SU-DHL-6 (cell line): ENCODE results near the gene ADGRG7.

Source experiments
- H2AFZ ChIP-seq: fragments of 200-600 bp; sonication (generic); 2 replicates; pipeline ENCODE4 v1.6.1; 2014; ENCODE audit warnings: low read depth, mild to moderate bottlenecking, moderate library complexity, mixed read lengths, antibody characterized with exemption, low read length; ENCODE audit not compliant: severe bottlenecking
- H3F3A ChIP-seq: fragments of 200-600 bp; shearing (Covaris generic); 2 replicates; pipeline ENCODE4 v1.6.0; 2016; ENCODE audit warnings: antibody characterized with exemption, mild to moderate bottlenecking; ENCODE audit not compliant: insufficient read depth
- H3K27ac ChIP-seq: fragments of 200-600 bp; sonication (generic); 2 replicates; pipeline ENCODE4 v1.5.1; 2016; ENCODE audit warnings: low read depth, mild to moderate bottlenecking, low read length, moderate library complexity, mixed read lengths
- H3K27me3 ChIP-seq: fragments of 200-600 bp; sonication (generic), shearing (Covaris generic); 2 replicates; pipeline ENCODE4 v1.6.0; 2014; ENCODE audit warnings: mild to moderate bottlenecking, low read length
- H3K36me3 ChIP-seq: fragments of 200-600 bp; sonication (generic); 2 replicates; pipeline ENCODE4 v1.6.1; 2014; ENCODE audit warnings: mild to moderate bottlenecking, low read length, mixed read lengths
- H3K4me2 ChIP-seq: fragments of 300-600, 200-600 bp; shearing (Covaris generic), sonication (generic); 2 replicates; pipeline ENCODE4 v1.6.0; 2014; ENCODE audit warnings: low read length, low read depth, mild to moderate bottlenecking; ENCODE audit not compliant: poor library complexity, severe bottlenecking
- H3K4me3 ChIP-seq: fragments of 200-600 bp; sonication (generic); 2 replicates; pipeline ENCODE4 v1.5.1; 2014; ENCODE audit warnings: antibody characterized with exemption, low read length, mild to moderate bottlenecking, mixed read lengths; ENCODE audit not compliant: insufficient read depth, poor library complexity, severe bottlenecking
- H3K79me2 ChIP-seq: fragments of 200-600 bp; sonication (generic); 2 replicates; pipeline ENCODE4 v1.6.1; 2014; ENCODE audit warnings: mild to moderate bottlenecking, low read length, moderate library complexity; ENCODE audit not compliant: insufficient read depth
- H3K9ac ChIP-seq: fragments of 200-600 bp; sonication (generic); 2 replicates; pipeline ENCODE4 v1.7.0; 2014; ENCODE audit warnings: mild to moderate bottlenecking, low read length
- H3K9me2 ChIP-seq: fragments of 200-600 bp; sonication (generic); replicated peaks from 2 replicates; pipeline ENCODE4 v1.6.1; 2014; ENCODE audit warnings: low read length; ENCODE audit not compliant: insufficient read depth
- H3K9me3 ChIP-seq: fragments of 200-600 bp; sonication (generic); 2 replicates; pipeline ENCODE4 v1.6.1; 2014; ENCODE audit warnings: low read length, mixed read lengths; ENCODE audit not compliant: insufficient read depth
- H4K20me1 ChIP-seq: fragments of 200-600 bp; sonication (generic); 2 replicates; pipeline ENCODE4 v1.6.1; 2014; ENCODE audit warnings: low read depth, mild to moderate bottlenecking, antibody characterized with exemption, low read length, moderate library complexity, mixed read lengths
- EZH2phosphoT487 ChIP-seq: fragments of 200-600 bp; sonication (generic), shearing (Covaris generic); conservative IDR thresholded peaks from 2 replicates; pipeline ENCODE4 v1.6.1; 2018; ENCODE audit warnings: mild to moderate bottlenecking, antibody characterized with exemption, low read length, moderate library complexity, mixed read lengths
- TF ChIP-seq, protein P1 (sequence below): fragments of 200-600 bp; sonication (generic); IDR thresholded peaks from one replicate; pipeline ENCODE4 v1.5.1; 2017; ENCODE audit warnings: antibody characterized with exemption, mild to moderate bottlenecking, low read length, moderate library complexity; ENCODE audit not compliant: insufficient read depth, poor library complexity, severe bottlenecking

Gene ADGRG7

DNA sequence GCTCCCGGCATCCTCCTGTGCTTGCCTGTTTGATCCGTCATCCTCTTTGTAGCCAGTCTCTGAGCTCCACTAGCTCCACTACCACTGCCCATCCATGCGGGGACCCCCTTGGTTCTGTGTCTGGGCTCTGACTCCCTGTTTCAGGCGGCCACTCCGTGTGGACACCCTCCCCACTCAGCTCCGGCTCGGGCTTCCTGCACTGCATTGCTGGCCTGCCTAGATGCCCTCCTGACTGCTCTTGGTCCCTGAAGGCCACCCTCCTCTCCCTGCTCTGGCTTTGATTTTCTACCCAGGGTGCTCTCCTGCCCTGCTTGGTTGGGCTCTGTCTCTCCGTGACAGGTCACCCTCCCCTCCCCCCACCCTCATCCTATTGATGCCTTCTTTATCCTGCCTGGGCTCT is 4.0 kb upstream of the ADGRG7 start:
- Histone ChIP-seq H3K79me2 (no peaks in the 10 kb centered on the region), H3K9me2 (no peaks in the 10 kb centered on the region), H3K4me2 (no peak overlapping the region), H3K9ac (no peak overlapping the region), H3K4me3 (no peak overlapping the region), H4K20me1 (no peaks in the 10 kb centered on the region), H3K27ac (no peak overlapping the region), H3K9me3 (no peaks in the 10 kb centered on the region), H3K36me3 (no peaks in the 10 kb centered on the region), H2AFZ (no peak overlapping the region), H3F3A (no peaks in the 10 kb centered on the region), H3K27me3 (no peaks in the 10 kb centered on the region)
- TF ChIP-seq, protein P1, sequence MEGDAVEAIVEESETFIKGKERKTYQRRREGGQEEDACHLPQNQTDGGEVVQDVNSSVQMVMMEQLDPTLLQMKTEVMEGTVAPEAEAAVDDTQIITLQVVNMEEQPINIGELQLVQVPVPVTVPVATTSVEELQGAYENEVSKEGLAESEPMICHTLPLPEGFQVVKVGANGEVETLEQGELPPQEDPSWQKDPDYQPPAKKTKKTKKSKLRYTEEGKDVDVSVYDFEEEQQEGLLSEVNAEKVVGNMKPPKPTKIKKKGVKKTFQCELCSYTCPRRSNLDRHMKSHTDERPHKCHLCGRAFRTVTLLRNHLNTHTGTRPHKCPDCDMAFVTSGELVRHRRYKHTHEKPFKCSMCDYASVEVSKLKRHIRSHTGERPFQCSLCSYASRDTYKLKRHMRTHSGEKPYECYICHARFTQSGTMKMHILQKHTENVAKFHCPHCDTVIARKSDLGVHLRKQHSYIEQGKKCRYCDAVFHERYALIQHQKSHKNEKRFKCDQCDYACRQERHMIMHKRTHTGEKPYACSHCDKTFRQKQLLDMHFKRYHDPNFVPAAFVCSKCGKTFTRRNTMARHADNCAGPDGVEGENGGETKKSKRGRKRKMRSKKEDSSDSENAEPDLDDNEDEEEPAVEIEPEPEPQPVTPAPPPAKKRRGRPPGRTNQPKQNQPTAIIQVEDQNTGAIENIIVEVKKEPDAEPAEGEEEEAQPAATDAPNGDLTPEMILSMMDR, result no peak
- TF ChIP-seq EZH2phosphoT487, result no peak

DNA sequence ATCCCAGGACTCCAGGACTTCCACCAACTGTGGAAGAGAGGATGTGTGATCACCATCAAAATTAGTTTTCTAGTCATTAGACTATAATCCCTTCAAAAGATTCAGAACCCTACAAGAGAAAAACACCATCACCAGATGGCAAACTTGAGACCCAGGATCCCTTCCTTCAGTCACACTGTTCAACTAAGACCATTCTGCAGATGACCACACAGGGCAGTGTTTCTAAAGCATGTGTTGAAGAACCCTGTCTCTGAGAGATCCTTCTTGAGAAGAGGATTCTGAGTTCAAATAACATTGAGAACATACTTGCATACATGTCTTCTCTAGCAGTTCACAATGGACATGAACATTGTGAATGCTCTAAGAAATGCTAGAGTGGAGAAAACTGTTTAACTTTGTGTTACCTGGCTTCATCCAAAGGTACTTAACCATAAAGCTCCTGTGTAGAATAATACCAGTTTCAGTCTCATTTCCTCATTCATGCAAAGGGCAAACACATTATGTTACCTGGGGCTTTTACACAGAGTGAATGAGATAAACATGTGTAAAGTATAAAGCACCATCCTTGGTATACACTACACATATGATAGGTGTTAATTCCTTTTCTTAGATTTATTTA is 2.4 kb upstream of the ADGRG7 start:
- Histone ChIP-seq H3K27me3 (no peaks in the 10 kb centered on the region), H3K36me3 (no peaks in the 10 kb centered on the region), H3K79me2 (no peaks in the 10 kb centered on the region), H3K9me3 (no peaks in the 10 kb centered on the region), H3K27ac (no peak overlapping the region), H3K4me2 (no peak overlapping the region), H3K9me2 (no peaks in the 10 kb centered on the region), H3K4me3 (no peak overlapping the region), H4K20me1 (no peaks in the 10 kb centered on the region), H3F3A (no peaks in the 10 kb centered on the region), H2AFZ (no peak overlapping the region), H3K9ac (no peak overlapping the region)
- TF ChIP-seq, protein P1, result no peak
- no peak for TF ChIP-seq EZH2phosphoT487

DNA sequence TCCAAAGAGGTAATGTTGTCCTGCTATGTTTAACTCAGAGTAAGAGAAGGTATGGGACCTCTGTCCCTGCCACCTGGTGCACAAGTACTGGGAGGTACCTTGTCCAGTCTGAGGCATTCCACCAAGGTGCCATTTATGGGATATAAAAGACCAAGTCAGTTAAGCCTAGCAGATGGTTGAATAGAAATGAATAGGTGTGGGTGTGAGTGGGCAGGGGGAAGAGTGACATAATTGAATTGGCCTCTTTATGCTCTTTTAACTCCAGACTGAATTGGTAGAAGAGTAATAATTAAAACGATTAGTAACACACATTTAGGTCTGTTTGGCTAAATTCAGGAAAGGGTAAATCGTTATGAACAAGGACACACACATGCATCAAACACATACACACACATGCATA is 562 bp downstream of the ADGRG7 start:
- Histone ChIP-seq H3K36me3 (no peaks in the 10 kb centered on the region), H3K9ac (no peak overlapping the region), H3K4me3 (no peak overlapping the region), H3K4me2 (no peak overlapping the region), H3K27ac (no peak overlapping the region), H3K9me3 (no peaks in the 10 kb centered on the region), H3K79me2 (no peaks in the 10 kb centered on the region), H3K9me2 (no peaks in the 10 kb centered on the region), H2AFZ (no peak overlapping the region), H3K27me3 (no peaks in the 10 kb centered on the region), H3F3A (no peaks in the 10 kb centered on the region), H4K20me1 (no peaks in the 10 kb centered on the region)
- TF ChIP-seq, protein P1, result no peak
- TF ChIP-seq EZH2phosphoT487, result no peak
